SK-N-MC (cell line): ENCODE data around the gene DDX42.

Experiments
- EZH2 ChIP-seq: fragments of 200-600 bp; sonication (generic); IDR thresholded peaks from one replicate; pipeline ENCODE4 v1.6.1; 2017; ENCODE audit warnings: antibody characterized with exemption
- POLR2AphosphoS5 ChIP-seq: IDR thresholded peaks from 2 replicates; pipeline ENCODE4 v1.6.1; 2012; ENCODE audit warnings: mild to moderate bottlenecking, low read depth, low read length, borderline replicate concordance

DNA sequence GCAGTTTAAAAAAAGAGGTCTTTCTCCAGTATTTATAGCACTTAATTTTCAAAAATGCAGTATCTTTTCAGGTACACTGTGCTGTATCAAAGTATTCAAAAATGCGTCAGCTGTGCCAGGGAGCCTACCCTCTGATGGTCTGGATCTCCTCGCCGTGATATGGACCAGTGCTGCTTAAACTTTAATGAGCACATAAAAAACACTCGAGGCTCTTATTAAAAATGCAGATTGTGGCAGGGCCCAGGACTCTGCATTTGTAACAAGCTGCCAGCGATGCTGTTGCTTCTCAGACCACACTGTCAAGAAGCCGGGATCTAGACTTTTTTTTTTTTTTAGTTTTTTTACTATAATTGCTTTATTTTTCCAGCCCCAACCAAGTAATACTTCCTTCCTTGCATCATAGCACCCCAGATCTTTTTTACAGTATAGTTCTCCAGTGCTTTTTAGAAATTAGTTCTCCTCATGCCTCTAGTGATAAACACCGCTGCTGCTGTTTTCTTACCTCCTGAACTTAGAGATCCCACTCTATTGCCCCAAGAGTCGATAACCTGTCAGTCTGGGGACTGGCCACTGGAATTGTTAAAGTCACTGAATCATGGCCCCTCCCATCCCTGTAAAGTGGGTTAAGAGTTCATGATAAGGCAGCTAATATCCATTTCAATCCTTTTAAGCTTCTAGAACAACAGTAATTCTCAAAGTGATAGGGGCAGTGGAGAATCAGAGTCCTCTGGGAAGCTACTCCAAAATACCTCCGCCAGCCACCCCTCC lies 70.1 kb downstream of the DDX42 start:
- TF ChIP-seq EZH2 (no peak), POLR2AphosphoS5 (no peak)
